Eye (tissue), 1 donor: ENCODE measurements around the gene DDX11.
"Not testable (repeated sequence)": the region's sequence is repeated elsewhere in the genome, so short reads cannot be mapped to it uniquely, and the experiment has no call there.

Source experiments
- DNase-seq: peaks from one replicate; pipeline ENCODE4 v3.0.0-alpha.2; 2015

DDX11 gene

DNA sequence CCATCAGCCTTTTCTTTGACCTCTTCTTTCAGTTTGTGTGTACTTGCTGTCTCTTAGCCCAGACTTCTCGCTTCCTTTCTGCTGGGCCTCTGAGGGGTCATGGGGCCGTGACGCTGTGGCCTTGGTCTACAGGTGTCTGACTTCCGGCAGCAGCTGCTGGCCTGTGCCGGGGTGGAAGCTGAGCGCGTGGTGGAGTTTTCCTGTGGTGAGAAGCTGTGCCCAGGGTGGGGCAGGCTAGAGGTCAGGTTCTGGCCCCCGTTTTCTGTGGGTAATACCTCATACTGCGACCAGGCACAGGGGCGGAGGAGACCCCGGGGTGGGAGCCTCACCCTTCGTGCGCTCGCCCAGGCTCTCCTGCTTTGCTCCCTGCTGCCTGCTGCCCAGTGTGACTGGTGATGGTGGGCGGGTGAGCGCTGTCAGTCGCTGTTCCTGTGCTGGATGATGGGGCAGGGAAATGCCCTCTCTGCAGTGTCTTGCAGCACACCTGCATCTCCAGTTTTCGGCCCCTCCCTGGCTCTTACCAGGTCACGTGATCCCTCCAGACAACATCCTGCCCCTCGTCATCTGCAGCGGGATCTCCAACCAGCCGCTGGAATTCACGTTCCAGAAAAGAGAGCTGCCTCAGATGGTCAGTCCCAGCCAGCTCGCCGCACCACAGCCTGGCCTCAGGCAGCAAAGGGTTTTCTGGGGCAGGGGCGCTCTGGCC is 27.0 kb downstream of the DDX11 start:
- DNase-seq = not testable (repeated sequence)

DNA sequence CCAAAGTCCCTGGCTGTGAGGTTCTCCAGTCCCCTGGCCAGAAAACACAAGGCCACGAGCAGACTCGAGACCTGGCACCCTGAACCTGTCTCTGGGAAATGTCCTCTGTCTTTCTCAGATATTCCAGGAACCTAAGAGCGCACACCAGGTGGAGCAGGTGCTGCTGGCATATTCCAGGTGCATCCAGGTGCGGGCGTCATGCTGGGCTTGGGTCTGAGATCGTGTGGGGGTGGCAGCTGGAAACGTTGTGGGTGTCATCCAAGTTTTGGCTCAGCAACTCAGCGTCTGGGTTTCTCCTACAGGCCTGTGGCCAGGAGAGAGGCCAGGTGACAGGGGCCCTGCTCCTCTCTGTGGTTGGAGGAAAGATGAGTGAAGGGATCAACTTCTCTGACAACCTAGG is 28.5 kb downstream of the DDX11 start:
- not testable (repeated sequence) for DNase-seq

DNA sequence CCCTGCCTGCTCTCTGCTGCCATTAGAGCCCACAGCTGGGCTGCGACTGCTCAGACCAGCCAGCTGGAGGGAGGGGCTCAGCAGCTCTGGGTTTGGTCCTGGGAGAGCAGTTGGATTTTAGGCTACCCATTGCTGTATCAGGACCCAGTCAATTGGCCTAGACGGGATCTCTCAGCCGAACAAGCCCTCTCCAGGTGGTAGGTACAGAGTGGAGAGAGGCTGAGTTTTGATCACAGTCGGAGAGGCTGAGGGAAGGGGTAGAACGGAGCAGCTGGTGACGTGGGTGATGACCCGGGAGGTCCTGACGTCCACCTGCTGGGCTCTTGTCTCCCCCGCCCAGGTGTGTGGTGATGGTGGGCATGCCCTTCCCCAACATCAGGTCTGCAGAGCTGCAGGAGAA is 28.9 kb downstream of the DDX11 start:
- DNase-seq = not testable (repeated sequence)

DNA sequence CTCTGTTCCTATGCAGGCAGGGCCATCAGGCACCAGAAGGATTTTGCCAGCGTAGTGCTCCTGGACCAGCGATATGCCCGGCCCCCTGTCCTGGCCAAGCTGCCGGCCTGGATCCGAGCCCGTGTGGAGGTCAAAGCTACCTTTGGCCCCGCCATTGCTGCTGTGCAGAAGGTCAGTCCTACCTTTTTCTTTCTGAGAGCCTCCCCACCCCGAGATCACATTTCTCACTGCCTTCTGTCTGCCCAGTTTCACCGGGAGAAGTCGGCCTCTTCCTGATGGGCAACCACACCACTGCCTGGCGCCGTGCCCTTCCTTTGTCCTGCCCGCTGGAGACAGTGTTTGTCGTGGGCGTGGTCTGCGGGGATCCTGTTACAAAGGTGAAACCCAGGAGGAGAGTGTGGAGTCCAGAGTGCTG is 29.9 kb downstream of the DDX11 start:
- not testable (repeated sequence) for DNase-seq

DNA sequence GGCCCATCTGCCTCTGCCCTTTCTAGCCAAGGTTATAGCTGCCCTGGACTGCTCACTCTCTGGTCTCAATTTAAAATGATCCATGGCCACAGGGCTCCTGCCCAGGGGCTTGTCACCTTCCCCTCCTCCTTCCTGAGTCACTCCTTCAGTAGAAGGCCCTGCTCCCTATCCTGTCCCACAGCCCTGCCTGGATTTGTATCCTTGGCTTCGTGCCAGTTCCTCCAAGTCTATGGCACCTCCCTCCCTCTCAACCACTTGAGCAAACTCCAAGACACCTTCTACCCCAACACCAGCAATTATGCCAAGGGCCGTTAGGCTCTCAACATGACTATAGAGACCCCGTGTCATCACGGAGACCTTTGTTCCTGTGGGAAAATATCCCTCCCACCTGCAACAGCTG is 30.6 kb downstream of the DDX11 start:
- not testable (repeated sequence) for DNase-seq

DNA sequence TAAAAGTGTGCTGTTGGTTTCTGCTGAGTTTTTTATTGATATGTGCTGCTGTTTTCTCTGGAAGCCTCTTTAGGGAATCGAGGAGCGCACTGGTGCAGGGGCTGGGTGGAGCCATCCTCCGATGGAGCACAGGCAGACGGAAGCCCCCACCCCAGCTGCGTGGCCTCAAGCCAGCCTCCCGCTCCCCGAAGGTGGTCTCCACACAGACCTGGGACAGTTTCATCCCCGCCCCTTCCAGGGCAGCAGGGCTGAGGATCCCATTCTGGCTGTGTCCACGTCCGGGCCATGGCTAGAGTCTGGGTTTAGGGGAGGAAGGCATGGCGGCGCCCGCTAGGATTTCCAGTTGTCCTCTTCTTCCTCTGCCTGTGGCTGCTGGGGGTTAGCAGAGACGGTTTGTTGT is 31.1 kb downstream of the DDX11 start:
- DNase-seq = not testable (repeated sequence)

DNA sequence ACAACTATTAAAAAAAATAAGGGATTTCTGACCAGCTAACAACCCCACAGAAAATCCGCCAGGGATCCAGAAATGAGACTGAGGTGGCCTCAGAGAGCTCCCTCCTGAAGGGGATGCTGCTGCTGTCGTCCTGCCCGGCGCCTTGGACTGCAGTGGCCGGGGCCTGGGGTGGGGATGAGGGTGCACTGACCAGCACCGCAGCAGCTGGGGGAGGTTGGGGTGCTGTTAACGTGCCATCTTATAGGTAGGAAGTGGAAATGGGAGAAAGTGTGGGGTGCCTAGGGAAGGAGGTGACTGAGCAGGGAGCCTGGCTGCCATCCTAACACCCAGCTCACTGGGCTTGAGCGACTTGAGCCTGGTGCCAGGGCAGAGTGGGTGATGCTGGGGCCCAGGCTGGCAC is 32.0 kb downstream of the DDX11 start:
- DNase-seq = no peak

DNA sequence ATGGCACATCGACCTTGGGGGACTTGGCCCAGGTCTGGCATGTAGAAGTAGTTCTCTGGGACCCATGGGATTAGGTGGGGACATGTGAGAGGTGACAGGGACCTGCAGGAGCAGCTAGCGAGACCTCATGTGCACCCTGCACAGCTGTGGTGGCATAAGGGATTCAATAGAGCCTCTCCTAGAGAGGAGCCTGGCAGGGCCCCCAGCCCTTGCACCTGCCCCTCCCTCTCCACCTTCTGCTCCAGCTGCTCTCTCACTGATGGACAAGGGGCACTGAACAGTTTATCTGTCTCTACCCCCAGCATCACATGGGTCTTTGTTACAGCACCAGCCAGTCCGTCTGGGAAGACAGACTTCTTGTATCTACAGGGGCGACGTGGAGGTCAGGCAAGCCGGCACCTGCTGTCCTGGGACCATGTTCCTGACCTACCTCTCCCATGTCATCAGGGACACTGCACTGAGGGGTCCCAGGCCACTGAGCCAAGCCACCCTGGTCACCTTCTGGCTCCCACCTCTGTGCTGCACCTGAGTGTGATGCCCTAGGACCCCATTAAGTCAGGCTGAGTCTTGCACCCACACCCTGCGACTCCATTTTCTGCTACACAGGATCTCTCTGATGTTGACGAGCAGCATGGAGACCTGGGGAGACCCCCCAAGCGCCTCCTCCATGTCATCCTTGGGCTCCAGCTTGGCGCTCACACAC is 32.6 kb downstream of the DDX11 start:
- DNase-seq = no peak

DNA sequence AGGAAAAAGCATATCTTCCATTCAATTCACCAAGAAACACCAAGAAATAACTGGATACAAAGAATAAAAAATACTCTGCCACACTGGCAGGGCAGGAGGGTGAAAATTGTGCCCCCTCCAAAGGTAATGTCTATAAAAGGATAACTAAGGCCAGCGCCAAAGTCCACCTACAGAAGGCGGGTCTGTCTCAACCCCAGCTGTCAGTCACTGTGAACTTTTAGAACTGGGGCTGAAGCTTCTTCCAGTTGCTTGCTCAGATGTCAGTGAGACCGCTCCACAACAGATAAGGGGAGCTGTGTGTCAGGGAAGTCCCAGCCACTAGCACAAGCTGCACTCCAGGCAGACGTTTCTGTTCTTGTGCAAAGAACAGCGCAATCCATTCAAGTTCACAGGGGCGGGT is 36.1 kb downstream of the DDX11 start:
- DNase-seq = not testable (repeated sequence)

DNA sequence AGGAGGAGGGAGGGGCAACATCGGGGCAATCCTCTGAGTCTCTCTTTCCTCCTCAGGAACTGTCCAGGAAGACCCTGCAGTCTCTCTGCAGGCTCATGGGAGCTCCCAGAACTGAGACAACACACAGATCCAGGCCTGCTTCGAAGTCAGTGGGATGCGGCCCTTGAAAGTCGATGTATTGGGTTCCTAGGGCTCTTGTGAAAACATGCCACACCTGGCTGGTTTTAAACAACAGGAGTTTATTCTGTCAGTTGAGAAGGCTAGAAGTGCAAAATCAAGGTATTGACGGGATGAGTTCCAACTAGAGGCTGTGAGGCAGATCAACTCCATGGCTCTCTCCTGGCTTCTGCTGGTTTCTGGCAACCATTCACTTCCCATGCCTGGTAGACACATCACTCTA is 36.6 kb downstream of the DDX11 start:
- DNase-seq = not testable (repeated sequence)

DNA sequence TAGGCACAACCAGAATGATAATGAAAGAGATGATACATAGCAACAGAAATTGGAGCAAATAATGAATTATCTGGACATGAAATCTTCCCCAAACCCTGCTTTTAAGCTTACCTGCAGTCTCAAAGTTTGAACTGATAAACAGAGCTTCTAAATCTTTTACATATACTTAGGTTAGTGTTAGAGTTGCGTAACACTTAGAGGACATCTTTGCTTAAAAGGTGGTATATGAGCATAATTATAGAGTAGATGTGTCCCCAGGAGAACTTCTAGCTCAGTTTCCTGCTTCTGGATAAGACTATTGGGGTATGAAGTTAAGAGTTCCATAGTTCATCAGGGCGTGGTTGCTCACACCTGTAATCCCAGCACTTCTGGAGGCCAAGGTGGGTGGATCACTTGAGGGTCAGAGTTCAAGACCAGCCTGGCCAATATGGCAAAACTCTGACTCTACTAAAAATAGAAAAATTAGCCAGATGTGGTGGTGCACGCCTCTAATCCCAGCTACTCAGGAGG is 41.5 kb downstream of the DDX11 start:
- DNase-seq = not testable (repeated sequence)

DNA sequence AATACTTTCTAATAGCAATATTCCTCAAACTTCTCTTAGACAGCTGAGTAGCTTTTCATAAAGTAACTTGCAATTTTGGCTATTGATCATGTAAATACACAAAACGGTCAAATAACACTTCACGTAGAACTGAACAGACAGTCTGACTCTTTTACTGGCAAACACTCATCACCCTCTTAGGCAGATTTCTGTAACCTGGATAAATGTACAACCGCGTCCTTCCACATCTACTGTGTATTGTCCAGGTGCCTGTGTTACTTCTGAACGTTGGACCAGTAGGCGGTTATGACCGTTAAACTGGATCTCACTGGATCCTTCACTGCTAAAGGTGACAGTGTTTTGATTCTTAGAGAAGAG is 43.2 kb downstream of the DDX11 start:
- not testable (repeated sequence) for DNase-seq

DNA sequence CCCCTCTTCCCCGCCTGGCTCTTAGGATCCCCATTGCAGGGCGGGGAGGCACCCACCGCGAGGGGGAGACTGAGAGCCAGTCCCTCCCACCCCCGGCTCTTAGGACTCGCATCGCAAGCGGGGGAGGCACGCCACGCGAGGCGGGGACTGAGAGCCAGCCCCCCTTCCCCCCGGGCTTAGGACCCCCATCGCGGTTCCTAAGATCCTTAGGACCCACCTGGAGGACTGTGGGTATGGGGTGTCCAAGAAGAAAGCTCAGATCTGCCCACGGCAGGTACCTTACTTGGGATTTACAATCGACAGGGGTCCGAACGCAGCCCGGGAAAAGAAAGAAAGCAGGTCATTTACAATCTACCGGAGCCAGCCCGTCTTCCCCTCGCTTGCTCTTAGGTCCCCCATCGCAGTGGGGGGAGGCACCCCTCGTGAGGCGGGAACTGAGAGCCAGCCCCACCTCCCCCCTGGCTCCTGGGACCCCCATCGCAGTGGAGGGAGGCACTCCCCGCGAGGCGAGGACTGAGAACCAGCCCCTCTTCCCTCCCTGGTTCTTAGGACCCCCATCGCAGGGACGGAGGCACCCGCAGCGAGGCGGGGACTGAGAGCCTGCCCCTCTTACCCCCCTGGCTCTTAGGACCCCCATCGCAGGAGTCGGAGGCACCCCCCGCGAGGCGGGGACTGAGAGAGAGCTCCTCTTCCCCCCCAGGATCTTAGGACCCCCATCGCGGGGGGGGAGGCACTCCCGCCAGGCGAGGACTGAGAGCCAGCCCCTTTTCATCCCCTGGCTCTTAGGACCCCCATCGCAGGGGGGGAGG is 43.7 kb downstream of the DDX11 start:
- peak; percentile 88 for DNase-seq

DNA sequence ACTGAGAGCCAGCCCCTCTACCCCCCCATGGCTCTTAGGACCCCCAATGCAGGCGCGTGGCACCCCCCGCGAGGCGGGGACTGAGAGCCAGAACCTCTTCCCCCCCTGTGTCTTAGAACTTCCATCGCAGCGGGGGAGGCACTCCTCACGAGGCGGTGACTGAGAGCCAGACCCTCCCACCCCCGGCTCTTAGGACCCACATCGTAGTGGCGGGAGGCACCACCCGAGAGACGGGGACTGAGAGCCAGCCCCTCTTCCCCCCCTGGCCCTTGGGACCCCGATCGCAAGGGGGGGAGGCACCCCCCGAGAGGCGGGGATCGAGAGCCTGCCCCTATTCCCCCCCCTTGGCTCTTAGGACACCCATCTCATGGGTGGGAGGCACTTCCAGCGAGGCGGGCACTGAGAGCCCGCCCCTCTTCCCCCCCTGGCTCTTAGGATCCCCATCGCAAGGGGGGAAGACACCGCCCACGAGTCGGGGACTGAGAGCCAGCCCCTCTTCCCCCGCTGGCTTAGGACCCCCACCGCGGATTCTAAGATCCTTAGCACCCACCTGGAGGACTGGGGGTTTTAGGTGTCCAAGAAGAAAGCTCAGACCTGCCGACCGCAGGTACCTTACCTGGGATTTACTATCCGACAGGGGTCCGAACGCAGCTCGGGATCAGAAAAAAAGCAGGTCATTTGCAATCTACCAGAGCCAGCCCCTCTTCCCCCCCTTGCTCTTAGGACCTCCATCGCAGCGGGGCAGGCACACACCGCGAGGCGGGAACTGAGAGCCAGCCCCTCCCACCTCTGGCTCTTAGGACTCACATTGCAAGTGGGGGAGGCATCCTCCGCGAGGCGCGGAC is 44.9 kb downstream of the DDX11 start:
- DNase-seq = peak; percentile 71

DNA sequence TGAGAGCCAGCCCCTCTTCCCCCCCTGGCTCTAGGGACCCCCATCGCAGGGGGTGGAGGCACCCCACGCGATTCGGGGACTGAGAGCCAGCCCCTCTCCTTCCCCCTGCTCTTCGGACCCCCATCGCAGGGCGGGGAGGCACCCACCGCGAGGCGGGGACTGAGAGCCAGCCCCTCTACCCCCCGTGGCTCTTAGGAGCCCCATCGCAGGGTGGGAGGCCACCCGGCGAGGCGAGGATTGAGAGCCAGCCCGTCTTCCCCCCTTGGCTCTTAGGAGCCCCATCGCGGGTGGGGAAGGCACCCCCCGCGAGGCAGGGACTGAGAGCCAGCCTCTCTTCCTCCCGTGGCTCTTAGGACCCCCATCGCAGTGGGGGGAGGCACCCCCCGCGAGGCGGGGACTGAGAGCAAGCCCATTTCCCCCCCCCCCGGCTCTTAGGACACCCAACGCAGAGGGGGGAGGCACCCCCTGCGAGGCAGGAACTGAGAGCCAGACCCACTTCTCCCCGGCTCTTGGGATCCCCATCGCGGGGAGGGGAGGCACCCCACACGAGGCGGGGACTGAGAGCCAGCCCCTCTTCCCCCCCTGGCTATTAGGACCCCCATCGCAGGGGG is 45.6 kb downstream of the DDX11 start:
- no peak for DNase-seq

DNA sequence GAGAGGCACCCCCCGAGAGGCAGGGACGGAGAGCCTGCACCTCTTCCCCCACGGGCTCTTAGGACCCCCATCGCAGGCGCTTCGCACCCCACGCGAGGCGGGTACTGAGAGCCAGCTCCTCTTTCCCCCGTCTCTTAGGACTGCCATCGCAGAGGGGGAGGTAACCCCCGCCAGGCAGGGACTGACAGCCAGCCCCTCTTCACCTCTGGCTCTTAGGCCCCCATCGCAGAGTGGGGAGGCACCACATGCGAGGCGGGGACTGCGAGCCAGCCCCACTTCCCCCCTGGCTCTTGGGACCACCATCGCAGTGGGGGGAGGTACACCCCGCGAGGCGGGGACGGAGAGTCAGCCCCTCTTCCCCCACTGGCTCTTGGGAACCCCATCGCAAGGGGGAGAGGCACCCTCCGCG is 46.1 kb downstream of the DDX11 start:
- DNase-seq = peak; percentile 47

DNA sequence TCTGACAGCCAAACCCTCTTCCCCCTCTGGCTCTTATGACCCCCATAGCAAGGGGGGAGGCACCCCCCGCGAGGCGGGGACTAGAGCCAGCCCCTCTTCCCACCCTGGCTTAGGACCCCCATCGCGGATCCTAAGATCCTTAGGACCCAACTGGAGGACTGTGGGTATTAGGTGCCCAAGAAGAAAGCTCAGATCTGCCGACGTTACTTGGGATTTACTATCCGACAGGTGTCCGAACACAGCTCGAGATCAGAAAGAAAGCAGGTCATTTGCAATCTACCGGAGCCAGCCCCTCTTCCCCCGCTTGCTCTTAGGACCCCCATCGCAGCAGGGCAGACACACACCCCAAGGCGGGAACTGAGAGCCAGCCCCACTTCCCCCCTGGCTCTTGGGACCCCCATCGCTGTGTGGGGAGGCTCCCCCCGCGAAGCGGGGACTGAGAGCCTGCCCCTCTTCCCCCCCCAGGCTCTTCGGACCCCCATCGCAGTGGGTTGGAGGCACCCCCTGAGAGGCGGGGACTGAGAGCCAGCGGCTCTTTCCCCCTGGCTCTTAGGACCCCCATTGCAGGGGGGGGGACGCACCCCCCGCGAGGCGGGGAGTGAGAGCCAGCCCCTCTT is 46.8 kb downstream of the DDX11 start:
- peak; percentile 17 for DNase-seq

DNA sequence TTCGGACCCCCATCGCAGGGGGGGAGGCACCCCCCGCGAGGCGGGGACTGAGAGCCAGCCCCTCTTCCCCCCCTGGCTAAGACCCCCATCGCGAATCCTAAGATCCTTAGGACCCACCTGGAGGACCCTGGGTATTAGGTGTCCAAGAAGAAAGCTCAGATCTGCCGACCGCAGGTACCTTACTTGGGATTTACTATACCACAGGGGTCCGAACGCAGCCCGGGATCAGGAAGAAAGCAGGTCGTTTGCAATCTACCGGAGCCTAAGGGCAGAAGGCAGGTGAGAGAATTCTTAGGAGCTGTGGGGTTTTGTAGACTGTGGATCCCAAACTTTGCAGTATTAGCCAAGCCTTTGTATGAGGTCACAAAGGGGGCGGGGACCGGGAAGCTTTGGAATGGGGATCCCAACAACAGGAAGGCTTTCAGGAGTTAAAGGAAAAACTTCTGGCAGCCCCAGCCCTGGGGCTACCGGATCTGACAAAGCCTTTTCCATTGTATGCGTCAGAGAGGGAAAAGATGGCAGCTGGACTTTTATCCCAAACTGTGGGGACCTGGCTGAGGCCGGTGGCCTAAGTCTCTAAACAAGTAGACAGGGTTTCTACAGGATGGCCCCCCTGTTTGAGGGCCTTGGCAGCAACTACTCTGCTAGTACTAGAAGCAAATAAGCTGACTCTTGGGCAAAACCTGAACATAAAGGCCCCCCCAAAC is 47.5 kb downstream of the DDX11 start:
- DNase-seq = not testable (repeated sequence)

DNA sequence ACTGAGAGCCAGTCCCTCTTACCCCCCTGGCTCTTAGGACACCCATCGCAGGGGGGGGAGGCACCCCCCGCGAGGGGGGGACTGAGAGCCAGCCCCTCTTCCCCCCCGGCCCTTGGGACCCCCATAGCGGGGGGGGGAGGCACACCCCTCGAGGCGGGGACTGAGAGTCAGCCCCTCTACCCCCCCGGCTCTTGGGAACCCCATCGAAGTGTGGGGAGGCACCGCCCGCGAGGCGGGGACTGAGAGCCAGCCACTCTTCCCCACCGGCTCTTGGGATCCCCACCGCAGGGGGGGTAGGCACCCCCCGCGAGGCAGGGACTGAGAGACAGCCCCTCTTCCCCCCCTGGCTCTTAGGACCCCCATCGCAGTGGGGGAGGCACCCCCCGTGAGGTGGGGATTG is 48.8 kb downstream of the DDX11 start:
- no peak for DNase-seq

DNA sequence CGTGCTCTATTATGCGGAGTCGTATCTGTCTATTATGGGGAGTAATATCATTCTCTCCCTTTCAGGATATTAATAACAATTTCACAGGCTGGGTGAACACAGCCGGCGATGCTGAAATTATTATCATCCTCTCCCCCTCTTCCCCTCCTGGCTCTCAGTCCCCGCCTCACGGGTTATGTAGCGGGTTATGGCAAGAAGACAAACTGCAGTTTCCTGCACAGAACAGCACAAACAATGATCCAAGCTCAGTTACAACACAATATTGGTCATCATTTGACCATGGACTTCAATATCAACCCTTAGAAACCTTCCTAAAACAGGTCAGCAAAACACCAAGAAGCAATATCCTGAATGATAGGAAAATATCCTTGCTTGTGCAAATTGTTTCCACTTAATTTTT is 50.5 kb downstream of the DDX11 start:
- DNase-seq = not testable (repeated sequence)

DNA sequence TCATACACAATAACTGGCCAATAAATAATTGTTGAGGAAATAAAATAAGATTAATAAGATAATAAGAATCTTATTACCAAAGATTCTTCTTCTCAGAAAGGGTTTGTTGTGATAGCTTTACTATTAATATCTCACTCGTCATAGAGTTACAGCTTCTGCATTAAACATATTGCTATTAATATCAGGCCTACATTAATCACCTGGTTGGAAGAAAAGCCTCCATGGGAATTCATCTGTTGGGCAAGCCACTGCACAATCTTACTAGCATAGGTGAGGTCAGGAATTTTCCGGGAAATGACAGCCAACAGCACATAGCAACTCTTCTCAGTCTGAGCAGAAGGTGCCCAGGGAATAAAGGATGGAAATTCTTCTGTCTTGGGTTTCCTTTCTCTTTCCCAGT is 51.5 kb downstream of the DDX11 start:
- DNase-seq = not testable (repeated sequence)
